GM23338 (cell line): Measurements from ENCODE around the gene AP3D1. TPM values are rescaled to one million over a fixed set of nuclear protein-coding genes. Genes with fewer than 3 reads are reported as not detected.

ENCODE experiments used
- CREB1 ChIP-seq: fragments of 250-450 bp; sonication (Bioruptor Pico); IDR thresholded peaks from 2 replicates; pipeline ENCODE4 v1.5.0; 2020; ENCODE audit warnings: low read depth, mild to moderate bottlenecking, moderate library complexity
- STAT1 ChIP-seq: IDR thresholded peaks from one replicate; pipeline ENCODE4 v1.6.1; 2016; ENCODE audit warnings: antibody characterized with exemption; ENCODE audit not compliant: unreplicated experiment
- polyA plus RNA-seq: library from polyadenylated mRNA; unstranded; fragments of >200 nt; fragmentation: Nextera tagmentation; extraction: Ambion mirVana; gene quantifications from 2 replicates; pipeline ENCODE4 v1.2.1, GENCODE V29; 2016
- total RNA-seq: library from RNA; depleted of rRNA; stranded (reverse); fragments of >200 nt; shearing (Covaris generic); gene quantifications from 2 replicates; pipeline ENCODE4 v1.2.3, GENCODE V29; 2014
- TF ChIP-seq, protein P1 (sequence below): fragments of 250-450 bp; sonication (Bioruptor Pico); IDR thresholded peaks from 2 replicates; pipeline ENCODE4 v1.5.0; 2020; ENCODE audit warnings: mild to moderate bottlenecking, moderate library complexity
- TF ChIP-seq, protein P2 (sequence below), 2 experiments: fragments of 200-600 bp in 1 of 2; sonication (generic) in 1 of 2; conservative IDR thresholded peaks; 2 replicates each; pipeline versions ENCODE4 v1.5.1 to v1.6.1; 2016 to 2017; ENCODE audit warnings: antibody characterized with exemption in 2 of 2, low read depth in 2 of 2, mild to moderate bottlenecking in 2 of 2, moderate library complexity in 1 of 2
- TF ChIP-seq, protein P3 (sequence below): IDR thresholded peaks from 2 replicates; pipeline ENCODE4 v1.6.1; 2016; ENCODE audit warnings: antibody characterized with exemption

The AP3D1 gene
- total and polyA plus RNA-seq, 2 experiments from 2014 or later: 101 to 236 TPM

DNA sequence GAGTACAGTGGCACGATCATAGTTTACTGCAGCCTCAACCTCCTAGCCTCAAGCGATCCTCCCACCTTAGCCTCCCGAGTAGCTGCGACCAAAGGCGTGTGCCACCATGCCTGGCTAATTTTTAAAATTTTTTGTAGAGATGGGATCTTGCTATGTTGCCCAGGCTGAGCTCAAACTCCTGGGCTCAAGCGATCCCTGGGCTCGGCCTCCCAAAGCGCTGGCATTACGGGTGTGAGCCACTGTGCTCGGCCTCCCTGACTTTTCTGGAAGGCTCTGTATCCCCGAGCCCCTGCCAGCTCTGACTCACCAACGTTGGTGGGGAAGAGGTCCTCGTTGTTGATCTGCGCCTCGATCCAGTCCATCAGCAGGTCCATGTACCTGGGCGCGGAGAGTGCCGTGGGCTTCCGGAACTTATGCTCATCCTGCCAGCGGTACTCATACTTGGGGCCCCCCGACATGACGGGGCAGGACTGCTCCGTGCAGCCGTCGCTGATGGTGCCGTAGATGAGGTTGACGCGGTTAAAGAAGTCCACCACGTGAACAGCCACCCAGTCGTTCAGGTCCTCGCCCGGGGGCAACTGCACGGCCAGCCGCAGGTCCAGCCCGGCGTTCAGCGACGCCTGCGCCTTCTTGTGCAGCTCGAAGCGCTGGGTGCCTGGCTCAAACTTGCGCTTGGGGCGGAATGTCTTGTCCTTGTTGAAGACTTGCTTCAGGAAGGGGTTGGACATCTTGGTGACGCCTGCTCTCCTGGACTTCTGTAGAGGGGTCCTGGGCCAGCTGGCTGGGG, 73.3 kb downstream of the AP3D1 start (continued):
- TF ChIP-seq, protein P1, sequence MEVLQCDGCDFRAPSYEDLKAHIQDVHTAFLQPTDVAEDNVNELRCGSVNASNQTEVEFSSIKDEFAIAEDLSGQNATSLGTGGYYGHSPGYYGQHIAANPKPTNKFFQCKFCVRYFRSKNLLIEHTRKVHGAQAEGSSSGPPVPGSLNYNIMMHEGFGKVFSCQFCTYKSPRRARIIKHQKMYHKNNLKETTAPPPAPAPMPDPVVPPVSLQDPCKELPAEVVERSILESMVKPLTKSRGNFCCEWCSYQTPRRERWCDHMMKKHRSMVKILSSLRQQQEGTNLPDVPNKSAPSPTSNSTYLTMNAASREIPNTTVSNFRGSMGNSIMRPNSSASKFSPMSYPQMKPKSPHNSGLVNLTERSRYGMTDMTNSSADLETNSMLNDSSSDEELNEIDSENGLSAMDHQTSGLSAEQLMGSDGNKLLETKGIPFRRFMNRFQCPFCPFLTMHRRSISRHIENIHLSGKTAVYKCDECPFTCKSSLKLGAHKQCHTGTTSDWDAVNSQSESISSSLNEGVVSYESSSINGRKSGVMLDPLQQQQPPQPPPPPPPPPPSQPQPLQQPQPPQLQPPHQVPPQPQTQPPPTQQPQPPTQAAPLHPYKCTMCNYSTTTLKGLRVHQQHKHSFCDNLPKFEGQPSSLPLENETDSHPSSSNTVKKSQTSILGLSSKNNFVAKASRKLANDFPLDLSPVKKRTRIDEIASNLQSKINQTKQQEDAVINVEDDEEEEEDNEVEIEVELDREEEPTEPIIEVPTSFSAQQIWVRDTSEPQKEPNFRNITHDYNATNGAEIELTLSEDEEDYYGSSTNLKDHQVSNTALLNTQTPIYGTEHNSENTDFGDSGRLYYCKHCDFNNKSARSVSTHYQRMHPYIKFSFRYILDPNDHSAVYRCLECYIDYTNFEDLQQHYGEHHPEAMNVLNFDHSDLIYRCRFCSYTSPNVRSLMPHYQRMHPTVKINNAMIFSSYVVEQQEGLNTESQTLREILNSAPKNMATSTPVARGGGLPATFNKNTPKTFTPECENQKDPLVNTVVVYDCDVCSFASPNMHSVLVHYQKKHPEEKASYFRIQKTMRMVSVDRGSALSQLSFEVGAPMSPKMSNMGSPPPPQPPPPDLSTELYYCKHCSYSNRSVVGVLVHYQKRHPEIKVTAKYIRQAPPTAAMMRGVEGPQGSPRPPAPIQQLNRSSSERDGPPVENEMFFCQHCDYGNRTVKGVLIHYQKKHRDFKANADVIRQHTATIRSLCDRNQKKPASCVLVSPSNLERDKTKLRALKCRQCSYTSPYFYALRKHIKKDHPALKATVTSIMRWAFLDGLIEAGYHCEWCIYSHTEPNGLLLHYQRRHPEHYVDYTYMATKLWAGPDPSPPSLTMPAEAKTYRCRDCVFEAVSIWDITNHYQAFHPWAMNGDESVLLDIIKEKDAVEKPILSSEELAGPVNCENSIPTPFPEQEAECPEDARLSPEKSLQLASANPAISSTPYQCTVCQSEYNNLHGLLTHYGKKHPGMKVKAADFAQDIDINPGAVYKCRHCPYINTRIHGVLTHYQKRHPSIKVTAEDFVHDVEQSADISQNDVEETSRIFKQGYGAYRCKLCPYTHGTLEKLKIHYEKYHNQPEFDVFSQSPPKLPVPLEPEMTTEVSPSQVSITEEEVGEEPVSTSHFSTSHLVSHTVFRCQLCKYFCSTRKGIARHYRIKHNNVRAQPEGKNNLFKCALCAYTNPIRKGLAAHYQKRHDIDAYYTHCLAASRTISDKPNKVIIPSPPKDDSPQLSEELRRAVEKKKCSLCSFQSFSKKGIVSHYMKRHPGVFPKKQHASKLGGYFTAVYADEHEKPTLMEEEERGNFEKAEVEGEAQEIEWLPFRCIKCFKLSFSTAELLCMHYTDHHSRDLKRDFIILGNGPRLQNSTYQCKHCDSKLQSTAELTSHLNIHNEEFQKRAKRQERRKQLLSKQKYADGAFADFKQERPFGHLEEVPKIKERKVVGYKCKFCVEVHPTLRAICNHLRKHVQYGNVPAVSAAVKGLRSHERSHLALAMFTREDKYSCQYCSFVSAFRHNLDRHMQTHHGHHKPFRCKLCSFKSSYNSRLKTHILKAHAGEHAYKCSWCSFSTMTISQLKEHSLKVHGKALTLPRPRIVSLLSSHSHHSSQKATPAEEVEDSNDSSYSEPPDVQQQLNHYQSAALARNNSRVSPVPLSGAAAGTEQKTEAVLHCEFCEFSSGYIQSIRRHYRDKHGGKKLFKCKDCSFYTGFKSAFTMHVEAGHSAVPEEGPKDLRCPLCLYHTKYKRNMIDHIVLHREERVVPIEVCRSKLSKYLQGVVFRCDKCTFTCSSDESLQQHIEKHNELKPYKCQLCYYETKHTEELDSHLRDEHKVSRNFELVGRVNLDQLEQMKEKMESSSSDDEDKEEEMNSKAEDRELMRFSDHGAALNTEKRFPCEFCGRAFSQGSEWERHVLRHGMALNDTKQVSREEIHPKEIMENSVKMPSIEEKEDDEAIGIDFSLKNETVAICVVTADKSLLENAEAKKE (CRISPR knock-in tag): no peak
- TF ChIP-seq, protein P2, sequence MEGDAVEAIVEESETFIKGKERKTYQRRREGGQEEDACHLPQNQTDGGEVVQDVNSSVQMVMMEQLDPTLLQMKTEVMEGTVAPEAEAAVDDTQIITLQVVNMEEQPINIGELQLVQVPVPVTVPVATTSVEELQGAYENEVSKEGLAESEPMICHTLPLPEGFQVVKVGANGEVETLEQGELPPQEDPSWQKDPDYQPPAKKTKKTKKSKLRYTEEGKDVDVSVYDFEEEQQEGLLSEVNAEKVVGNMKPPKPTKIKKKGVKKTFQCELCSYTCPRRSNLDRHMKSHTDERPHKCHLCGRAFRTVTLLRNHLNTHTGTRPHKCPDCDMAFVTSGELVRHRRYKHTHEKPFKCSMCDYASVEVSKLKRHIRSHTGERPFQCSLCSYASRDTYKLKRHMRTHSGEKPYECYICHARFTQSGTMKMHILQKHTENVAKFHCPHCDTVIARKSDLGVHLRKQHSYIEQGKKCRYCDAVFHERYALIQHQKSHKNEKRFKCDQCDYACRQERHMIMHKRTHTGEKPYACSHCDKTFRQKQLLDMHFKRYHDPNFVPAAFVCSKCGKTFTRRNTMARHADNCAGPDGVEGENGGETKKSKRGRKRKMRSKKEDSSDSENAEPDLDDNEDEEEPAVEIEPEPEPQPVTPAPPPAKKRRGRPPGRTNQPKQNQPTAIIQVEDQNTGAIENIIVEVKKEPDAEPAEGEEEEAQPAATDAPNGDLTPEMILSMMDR (conservative IDR thresholded peaks at IDR 0.05; ENCODE audit: low read depth in 2 of 2): no peak
- no peak for TF ChIP-seq STAT1
- TF ChIP-seq, protein P3, sequence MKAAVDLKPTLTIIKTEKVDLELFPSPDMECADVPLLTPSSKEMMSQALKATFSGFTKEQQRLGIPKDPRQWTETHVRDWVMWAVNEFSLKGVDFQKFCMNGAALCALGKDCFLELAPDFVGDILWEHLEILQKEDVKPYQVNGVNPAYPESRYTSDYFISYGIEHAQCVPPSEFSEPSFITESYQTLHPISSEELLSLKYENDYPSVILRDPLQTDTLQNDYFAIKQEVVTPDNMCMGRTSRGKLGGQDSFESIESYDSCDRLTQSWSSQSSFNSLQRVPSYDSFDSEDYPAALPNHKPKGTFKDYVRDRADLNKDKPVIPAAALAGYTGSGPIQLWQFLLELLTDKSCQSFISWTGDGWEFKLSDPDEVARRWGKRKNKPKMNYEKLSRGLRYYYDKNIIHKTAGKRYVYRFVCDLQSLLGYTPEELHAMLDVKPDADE: no peak
- no peak for TF ChIP-seq CREB1 (CRISPR knock-in tag)
